Activated CD4-positive, alpha-beta T cell treated with anti-CD3 and anti-CD28 coated beads, Interleukin-10, Interleukin-2, amounts not matched to agents 100 ng/mL and 50 ng/mL, durations not matched to agents 16 hours and 8 hours (primary cell): ENCODE measurements around the gene FNDC8.
A peak's percentile ranks its signal among the peaks of the same experiment; 100 is the strongest.
"Not testable (repeated sequence)": the region's sequence is repeated elsewhere in the genome, so short reads cannot be mapped to it uniquely, and the experiment has no call there.

Experiments used
- DNase-seq: peaks from one replicate; pipeline ENCODE4 v3.0.0-alpha.2; 2020

FNDC8 gene

DNA sequence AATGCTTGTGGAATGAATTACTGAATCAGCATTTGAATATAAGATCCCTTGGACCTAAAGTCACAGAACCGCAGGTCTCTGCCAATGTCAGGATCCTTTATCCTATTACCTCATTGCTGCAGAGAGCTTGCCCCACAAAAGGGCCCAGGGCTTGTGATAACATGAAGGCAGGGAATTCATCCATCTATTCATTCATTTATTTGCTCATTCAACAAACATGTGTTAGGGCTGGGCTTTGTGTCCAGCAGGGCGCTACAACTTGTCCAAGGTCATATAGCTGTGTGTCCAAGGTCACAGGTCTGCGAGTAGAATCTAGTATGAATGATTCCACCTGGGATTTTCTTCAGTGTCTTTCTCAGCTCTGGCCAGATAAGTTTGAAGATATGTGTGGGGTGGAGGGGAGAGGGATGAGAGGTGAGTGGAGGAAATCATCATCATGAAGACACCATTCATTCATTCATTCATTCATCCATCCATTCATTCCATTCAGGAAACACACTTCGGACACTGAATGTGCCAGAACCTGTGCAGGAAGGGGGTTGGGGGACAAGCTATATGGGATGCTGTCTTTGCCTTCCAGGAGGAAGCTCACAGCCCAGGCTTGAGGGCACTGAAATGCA lies 24.9 kb downstream of the FNDC8 start:
- no peak for DNase-seq

DNA sequence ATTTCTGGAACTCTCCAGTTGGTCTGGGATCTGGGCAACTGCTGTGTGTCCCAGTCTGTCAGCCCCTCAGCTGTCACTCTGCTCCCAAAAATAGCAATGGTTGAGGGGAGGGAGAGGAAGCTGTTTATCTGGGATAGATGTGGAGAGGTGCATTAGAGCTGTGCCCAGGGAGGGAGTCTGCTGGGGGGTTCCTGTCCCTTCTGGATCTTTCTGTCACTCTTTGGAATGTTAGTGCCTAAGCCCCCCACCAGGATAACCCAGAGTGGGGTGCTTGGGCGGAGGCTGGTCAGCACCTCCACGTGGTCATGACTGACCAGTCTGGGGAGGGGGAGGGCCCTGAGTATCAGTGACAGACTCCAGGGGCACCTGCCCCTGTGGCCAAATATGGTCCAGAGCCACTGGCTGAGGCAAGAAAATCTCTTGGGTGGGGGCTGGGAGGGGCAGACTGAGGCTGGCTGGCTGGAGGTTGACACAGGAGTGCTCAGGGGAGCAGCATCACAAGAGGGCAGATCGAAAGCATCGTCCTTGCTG lies 26.0 kb downstream of the FNDC8 start, which contains the start of gene UNC45B:
TSS of gene UNC45B (plus strand) at position 443 of the 531 bp plus-strand sequence. CDS start 447 bp downstream, outside the sequence.
- no peak for DNase-seq

DNA sequence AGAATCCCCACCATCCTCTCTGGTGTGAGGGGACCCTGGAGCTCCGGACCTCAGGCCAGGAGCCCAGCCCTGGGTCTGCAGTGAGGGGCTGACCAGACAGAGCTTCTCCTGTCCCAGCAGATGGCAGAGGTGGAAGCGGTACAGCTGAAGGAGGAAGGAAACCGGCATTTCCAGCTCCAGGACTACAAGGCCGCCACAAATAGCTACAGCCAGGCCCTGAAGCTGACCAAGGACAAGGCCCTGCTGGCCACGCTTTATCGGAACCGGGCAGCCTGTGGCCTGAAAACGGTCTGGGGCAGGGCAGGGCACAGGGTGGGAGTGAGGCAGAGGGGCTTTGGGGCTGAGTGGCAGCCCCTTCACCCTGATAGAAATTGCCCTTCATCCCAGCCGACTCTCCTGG lies 26.7 kb downstream of the FNDC8 start:
- no peak for DNase-seq

DNA sequence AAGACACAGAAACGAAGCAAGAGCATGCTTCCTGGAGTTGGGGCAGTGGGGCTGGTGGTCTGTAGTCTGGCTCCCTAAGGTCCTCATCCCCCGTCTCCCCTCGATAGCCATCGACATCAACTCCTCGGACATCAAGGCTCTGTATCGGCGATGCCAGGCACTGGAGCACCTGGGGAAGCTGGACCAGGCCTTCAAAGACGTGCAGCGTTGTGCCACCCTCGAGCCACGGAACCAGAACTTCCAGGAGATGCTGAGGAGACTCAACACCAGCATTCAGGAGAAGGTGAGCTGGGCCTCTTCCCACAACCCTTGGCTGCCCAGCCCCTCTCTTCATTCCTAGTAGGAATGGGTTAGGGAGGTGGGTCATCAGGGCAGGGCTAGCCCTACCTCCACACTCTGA lies 28.5 kb downstream of the FNDC8 start:
- DNase-seq: no peak

DNA sequence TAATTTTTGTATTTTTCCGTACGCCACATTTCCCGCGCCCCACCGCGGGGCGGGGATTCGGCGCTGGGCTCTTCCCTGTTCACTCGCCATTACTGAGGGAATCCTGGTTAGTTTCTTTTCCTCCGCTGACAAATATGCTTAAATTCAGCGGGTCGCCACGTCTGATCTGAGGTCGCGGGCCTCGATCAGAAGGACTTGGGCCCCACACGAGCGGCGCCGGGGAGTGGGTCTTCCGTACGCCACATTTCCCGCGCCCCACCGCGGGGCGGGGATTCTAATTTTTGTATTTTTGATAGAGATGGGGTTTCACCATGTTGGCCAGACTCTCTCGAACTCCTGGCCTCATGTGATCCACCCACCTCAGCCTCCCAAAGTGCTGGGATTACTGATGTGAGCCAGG lies 29.7 kb downstream of the FNDC8 start:
- not testable (repeated sequence) for DNase-seq

DNA sequence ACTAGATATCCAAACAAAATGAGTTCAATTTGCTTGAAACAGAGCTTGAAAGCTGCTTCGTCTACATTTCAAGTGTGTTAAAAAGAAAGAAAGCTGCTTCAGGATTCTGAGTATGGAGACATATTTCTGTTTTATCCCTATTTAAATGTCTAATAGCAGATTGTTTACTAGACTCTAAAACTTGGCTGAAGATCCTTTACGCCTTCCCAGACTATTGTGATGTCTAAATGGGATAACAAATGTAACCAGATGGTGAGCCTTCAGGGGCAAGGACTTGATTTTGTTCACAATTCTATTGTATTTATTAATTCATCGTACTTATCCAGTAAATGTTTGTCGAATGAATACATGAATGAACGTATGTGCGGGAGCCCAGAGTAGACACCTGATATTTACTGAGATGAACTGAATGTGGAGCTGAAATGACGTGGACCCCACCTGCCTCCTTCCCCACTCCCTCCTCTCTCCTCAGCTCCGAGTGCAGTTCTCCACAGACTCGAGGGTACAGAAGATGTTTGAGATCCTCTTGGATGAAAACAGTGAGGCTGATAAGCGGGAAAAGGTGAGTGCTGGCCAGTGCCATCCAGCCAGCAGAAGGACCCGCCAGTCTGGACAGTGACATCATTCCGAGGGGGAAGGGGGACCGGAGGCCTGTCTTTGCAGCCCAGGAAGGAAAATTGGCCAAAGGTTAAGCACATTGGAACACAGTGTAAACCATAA lies 31.2 kb downstream of the FNDC8 start:
- DNase-seq: no peak

DNA sequence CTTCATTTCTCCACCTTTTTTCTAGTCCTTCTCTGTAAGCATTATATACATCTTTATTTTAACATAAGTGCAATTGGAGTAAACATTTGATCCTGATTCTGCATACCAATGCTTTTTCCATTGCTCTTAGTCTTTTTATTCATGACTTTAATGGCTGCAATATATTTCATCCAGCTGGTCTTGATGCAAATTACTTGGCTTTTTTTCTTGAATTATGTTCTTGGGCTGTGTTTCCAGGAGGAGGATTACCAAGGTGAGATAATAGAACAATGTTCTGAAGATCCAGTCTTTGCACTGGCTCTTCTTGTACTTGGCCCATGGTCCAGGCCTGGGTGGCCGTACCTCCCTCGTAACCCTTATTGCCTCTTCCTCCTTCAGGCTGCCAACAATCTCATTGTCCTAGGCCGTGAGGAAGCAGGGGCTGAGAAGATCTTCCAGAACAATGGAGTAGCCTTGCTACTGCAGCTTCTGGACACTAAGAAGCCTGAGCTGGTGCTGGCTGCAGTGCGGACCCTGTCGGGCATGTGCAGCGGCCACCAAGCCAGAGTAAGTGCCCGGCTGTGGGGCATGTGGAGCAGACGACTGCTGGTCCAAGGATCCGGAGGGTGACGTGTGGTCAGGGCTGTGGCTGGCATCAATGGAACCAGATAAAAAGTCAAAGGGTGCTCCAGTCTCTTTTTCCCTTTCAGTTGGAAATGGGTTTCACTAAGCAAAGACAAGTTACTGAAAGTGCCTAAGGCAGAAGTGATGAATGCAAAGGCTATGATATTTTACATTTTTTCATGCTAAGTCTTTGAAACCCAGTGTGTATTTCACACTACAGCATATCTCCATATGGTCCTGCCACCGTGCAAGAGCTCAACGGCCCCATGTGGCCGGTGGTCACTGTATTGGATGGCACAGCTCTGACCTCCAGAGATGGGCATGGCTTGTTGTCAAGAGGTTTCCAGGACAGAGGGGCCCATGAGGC lies 33.1 kb downstream of the FNDC8 start:
- DNase-seq: no peak

DNA sequence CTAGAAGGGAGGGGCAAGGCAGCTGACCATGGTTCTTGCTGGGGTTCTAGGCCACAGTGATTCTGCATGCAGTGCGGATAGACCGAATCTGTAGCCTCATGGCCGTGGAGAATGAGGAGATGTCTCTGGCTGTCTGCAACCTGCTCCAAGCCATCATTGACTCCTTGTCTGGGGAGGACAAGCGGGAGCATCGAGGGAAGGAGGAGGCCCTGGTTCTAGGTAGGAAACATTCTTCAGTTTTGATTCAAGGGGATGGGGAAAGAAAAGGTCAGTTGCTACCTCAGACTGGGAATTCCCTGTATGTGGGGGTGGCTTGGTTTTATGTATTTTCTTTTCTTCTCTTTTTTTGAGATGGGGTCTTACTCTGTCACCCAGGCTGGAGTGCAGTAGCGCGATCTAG lies 33.8 kb downstream of the FNDC8 start:
- no peak for DNase-seq

DNA sequence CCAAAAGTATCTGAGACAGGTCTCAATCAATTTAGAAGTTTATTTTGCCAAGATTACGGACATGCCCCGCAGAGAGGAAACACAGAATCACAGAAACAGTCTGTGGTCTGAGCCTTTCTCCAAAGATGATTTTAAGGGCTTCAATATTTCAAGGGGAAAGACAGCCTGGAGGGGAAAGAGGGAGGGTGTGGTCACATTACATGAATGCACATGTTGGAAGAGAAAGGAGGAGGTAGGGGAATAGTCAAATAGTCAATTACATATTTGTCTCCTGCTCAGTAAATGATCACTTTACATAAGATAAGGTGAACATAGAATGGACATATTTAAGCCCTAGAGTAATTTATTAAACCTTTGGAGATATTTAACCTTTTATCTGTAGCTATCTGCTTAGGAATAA lies 38.5 kb downstream of the FNDC8 start:
- DNase-seq: no peak

DNA sequence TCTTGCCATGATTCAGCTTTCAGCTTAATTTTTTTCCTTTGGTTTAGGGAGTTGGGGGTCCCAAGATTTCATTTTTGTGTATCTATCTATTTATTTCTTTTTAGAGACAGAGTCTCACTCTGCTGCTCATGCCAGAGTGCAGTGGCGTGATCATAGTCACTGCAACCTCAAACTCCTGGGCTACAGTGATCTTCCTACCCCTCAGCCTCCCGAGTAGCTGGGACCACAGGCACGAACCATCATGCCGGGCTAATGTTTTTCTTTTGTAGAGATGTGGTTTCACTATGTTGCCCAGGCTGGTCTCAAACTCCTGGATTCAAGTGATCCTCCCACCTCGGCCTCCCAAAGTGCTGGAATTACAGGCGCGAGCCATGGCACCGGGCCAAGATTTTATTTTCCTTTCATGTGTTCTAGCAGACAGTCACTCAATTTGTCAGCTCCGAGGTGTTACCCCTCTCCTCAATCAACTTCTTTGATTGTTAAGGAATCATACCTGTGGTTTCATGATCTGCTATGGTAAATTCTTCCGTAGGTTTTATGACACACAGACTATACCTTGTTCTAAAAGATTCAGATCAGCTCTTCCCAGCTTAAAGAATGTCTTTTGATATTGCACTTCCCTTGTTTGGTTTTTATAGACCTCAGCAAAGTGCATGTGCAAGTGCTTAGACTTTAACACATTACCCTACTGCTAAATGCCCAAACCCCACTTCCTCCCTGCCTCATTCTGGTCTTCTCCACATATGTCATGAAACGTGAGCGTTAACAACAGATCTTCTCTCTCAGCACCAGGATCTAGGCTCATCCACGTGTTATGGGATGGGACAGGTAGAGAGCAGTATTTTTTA lies 39.2 kb downstream of the FNDC8 start:
- DNase-seq: peak; percentile 38

DNA sequence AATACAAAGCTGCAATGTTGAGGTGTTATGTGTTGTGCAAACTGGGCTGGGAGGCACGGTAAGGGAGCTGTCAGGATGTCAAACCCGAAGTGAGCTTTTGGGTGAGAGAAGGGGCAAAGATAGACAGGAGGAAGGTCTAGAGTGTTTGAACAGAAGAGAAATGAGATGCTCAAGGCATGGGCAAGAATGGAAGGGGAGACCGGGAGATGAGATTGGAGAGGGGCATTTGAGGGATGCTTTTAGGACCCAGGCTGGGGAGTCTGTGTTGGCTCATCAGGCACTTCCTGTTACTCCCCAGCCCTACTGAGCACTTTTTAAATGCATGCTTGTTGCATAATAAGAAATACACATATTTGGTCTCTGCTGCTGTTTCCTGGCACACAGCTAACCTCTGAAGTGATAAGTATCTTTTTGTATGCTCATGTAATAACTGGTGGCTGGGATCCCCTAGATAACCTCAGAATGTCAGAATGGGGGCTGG lies 39.9 kb downstream of the FNDC8 start:
- peak; percentile 32 for DNase-seq

DNA sequence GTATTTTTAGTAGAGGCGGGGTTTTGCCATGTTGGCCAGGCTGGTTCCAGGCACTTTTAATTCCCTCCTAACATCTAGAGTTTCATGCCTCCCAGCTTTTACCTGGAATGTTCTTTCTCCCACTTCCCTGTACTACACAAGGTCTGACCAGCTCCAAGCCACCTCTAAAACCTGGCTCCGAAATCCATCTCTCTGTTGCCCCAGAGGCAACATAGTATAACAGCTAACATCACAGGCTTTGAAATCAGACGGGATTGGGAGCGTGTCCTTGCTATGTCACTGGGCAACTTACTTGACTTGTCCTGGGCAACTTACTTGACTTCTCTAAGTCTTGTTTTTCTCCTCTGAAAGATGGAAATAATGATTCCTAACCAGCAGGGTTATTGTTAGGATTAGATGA lies 41.3 kb downstream of the FNDC8 start:
- no peak for DNase-seq

DNA sequence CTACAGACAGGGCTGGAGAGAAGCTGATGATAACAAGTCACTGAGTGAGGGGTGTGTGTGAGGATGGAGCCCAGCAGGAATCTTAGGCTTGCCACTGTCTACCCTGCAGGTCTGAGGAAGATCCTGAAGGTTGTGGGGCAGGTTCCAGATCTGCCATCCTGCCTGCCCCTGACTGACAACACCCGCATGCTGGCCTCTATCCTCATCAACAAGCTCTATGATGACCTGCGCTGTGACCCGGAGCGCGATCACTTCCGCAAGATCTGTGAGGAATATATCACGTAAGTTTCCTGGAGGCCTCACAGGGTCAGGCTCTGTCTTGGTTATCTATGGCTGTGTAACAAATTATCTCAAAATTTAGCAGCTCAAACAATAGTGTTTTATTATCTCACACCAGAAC lies 42.5 kb downstream of the FNDC8 start:
- no peak for DNase-seq

DNA sequence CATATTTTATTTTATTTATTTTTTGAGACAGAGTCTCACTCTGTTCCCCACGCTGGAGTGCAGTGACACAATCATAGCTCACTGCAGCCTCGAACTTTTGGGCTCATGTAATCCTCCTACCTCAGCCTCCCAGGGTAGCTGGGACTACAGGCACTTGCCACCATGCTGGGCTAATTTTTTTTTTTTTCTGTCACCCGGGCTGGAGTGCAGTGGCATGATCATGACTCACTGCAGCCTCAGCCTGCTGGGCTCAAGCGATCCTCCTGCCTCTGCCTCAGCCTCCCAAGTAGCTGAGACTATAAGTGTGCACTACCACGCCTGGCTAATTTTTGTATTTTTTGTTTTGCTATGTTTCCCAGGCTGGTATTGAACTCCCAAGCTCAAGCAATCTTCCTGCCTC lies 43.3 kb downstream of the FNDC8 start:
- DNase-seq: no peak

DNA sequence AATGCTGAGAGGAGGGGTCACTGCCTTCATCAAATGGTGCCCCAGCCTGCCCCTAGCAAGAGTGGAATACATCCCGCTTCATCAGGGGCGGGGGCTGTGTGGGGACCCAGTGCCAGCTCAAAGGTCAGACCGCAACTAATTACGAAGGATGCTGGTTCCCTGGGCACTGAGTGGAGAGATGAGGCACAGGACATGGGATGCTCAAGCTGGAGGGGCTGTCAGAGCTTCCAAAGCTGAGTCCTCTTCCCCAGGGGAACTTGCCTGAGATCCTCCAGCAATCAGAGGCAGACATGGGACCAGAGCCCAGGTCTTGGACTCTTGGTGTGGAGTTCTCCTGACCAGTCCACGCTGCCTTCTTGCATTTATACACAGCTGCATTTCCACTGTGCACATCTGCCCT lies 45.1 kb downstream of the FNDC8 start:
- DNase-seq: no peak

DNA sequence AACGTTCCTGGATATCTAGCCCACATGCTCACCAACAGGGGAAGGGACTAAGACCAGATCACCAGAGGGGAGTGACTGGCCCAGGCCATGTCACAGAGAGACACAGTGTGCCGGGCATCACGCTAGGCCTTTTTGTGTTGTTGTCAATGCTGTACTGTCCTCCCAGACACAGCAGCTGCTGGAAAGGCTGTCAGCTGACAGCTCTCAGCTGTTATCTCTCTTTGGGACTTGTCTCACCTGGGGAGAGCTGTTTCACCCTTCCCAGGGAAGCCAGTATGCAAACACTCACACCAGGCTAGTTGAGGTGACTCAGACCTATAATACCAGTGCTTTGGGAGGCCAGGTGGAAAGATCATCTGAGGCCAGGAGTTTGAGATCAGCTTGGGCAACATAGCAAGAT lies 45.6 kb downstream of the FNDC8 start:
- no peak for DNase-seq

DNA sequence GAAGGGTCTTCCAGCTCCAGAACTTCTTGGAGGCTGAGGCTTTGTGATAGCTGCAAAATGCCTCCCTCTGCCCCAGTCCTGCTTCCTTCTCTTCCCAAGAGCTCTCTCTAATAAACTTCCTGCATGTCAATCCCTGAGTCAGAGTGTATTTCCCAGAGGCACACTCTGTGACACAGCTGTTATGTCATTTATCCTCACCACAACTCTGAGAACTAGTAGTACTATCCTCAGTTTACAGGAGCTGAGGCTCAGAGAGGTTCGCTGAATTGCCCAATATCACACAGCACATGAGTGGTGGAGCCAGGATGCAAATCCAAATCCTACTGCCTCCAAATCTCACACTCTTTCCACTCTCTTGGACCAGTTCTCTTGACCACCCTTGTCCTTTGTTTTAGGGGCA lies 46.3 kb downstream of the FNDC8 start:
- DNase-seq: no peak

DNA sequence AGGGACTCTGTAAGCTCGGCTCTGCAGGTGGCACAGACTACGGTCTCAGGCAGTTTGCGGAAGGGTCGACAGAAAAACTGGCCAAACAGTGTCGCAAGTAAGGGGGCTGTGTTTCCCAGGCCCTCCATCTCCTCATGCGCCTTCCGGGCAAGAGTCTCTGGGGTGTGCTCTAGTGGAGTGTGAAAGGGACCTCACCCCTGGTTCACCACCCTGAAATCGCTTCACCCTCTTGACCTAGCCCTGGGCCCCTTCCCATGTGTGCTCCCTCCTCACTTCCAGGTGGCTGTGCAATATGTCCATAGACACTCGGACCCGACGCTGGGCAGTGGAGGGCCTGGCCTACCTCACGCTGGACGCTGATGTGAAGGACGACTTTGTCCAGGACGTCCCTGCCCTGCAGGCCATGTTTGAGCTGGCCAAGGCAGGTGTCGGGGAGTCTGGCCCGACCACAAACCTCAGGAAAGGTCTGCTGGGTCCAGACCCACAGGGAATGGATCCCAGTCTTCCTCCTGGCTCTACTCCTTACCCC lies 48.5 kb downstream of the FNDC8 start:
- DNase-seq: no peak

DNA sequence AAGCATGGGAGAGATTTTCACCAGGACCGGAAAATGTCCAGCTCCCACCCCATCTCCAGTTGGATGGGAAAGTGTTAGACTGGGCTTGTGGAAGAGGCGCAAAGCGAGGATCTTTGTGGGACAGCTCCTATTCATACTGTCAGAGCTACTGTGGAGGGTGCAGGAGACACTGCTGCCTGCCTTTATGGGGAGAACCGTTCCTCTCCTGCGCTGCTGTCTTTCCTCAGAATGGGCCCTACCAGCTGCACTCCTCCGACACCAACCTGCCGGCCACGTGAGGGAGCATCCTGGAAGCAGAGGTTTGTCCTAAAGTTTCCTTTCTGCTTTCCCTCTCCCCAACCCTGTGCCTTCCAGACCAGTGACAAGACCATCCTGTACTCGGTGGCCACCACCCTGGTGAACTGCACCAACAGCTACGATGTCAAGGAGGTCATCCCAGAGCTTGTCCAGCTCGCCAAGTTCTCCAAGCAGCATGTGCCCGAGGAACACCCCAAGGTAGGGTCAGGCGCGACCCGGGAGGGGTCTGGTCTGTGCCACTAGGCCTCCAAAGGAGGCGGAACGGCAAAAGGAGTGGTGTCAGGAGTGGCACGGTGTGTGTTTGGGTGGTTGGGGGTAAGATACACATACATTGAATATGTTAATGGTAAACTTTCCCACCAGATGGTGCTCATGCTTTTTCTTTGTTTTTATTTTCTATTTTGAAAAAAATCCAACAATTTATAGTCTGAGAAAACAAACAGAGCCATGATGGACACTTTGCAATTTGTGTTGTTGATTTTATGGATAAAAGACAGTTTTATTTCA lies 49.8 kb downstream of the FNDC8 start:
- DNase-seq: peak; percentile 42

DNA sequence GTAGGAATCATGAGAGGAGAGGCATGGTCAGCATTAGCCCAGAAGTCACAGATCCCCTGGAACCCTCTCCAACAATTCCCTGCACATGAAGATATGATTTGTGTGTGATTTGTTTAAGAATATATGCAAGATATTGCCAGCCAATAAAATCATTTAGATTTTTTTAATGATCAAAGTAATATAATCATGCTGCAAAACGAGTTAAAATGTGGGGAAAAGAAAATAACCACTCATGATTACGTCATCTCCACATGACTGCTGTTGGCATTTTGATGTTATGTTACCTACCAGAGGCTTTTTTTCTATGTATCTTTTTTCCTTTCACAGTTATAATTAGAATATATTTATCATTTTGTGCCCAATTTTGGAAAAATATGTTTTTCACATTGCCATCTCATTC lies 50.4 kb downstream of the FNDC8 start:
- no peak for DNase-seq

DNA sequence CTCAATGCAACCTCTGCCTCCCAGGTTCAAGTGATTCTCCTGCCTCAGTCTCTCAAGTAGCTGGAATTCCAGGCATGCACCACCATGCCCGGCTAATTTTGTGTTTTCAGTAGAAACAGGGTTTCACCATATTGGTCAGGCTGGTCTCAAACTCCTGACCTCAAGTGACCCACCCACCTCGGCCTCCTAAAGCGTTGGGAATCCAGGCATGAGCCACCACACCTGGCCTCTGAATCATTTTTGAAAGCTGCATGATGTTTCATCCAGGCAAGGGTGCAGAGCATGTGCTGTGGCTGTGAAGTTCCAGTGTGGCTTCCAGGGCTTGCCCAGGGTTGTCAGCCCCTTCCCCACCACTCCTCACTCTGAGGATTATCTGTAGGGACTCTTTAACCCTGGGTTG lies 50.9 kb downstream of the FNDC8 start:
- not testable (repeated sequence) for DNase-seq
